ENCODE results near the gene NFKBIZ.

The NFKBIZ gene

DNA sequence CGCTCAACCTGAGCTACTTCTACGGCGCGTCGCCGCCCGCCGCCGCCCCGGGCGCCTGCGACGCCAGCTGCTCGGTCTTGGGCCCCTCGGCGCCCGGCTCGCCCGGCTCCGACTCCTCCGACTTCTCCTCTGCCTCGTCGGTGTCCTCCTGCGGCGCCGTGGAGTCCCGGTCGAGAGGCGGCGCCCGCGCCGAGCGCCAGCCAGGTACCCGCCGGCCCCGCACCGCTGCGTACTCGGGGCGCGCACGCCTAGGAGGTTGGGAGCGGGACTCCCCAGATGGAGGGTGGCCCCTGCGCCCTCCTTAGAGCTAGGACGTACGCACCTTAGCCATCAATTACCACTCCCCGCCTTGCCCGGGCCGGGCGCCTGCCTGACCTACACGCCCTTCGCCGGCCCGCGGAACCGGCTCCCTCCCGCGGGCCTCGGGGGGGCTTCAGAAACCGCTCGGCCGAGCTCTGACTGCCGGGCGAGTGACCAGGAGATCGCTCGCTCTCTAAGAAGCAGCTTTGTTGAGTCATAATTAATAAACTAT lies 466 bp downstream of the NFKBIZ start:
- no peaks in the 10 kb centered on the region for H3K9me3 Mint-ChIP-seq
- peak overlapping the region; percentile 96 for H3K4me3 Mint-ChIP-seq
- peaks cover 35% of the 10 kb centered on the region for H3K36me3 Mint-ChIP-seq (ENCODE audit: low read depth)
- TF ChIP-seq, protein P1, sequence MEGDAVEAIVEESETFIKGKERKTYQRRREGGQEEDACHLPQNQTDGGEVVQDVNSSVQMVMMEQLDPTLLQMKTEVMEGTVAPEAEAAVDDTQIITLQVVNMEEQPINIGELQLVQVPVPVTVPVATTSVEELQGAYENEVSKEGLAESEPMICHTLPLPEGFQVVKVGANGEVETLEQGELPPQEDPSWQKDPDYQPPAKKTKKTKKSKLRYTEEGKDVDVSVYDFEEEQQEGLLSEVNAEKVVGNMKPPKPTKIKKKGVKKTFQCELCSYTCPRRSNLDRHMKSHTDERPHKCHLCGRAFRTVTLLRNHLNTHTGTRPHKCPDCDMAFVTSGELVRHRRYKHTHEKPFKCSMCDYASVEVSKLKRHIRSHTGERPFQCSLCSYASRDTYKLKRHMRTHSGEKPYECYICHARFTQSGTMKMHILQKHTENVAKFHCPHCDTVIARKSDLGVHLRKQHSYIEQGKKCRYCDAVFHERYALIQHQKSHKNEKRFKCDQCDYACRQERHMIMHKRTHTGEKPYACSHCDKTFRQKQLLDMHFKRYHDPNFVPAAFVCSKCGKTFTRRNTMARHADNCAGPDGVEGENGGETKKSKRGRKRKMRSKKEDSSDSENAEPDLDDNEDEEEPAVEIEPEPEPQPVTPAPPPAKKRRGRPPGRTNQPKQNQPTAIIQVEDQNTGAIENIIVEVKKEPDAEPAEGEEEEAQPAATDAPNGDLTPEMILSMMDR (IDR thresholded peaks at IDR 0.05): no peak
- H3K27ac Mint-ChIP-seq: no peak overlapping the region
- peaks cover 21% of the 10 kb centered on the region for H3K27me3 Mint-ChIP-seq (ENCODE audit: low read depth, poor library complexity)
- peaks cover 19% of the 10 kb centered on the region for H3K4me1 Mint-ChIP-seq
- peak; percentile 63 for DNase-seq

DNA sequence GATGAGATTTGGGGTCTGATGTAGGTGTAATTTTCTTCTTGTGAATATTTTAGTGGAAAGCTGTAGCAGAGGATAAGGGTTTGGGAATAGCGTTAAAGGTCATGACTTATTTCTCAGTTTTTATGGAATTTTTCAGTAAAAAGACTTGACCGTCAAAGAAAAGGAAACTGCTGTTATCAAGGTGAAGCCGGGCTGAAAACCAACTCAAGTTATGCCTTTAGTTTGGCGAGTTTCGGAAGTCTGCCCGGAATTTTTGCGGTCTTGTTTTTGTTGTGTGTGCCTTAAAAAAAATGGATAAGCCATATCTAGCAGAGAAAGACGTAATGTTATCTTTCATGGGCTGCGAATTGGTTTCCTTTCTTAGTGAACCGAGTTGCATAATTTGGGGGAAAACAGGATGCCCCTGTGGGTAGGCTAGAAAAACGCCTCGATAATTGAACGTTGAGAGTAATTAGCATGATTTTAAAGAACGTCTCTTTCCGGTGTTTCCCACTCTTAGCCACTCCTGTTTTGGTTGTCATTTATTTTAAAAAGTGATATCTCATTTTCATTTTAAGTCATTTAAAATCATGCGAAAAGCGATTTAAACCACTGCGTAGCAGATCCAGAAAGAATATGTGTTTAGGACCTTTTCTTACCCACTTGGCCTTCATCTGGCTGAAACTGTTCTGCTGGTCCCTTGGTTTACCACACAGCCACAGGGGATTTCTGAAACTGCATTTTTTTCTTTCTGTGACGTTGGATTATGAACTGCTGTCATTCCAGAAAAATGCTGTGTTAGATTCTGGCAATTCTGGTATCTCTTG lies 1.1 kb downstream of the NFKBIZ start:
- peaks cover 21% of the 10 kb centered on the region for H3K27me3 Mint-ChIP-seq (ENCODE audit: low read depth, poor library complexity)
- H3K4me1 Mint-ChIP-seq: peaks cover 19% of the 10 kb centered on the region
- H3K36me3 Mint-ChIP-seq (ENCODE audit: low read depth): peaks cover 42% of the 10 kb centered on the region
- DNase-seq: no peak
- H3K9me3 Mint-ChIP-seq: no peaks in the 10 kb centered on the region
- TF ChIP-seq, protein P1 (IDR thresholded peaks at IDR 0.05): no peak
- peak overlapping the region; percentile 96 for H3K4me3 Mint-ChIP-seq
- H3K27ac Mint-ChIP-seq: no peak overlapping the region

DNA sequence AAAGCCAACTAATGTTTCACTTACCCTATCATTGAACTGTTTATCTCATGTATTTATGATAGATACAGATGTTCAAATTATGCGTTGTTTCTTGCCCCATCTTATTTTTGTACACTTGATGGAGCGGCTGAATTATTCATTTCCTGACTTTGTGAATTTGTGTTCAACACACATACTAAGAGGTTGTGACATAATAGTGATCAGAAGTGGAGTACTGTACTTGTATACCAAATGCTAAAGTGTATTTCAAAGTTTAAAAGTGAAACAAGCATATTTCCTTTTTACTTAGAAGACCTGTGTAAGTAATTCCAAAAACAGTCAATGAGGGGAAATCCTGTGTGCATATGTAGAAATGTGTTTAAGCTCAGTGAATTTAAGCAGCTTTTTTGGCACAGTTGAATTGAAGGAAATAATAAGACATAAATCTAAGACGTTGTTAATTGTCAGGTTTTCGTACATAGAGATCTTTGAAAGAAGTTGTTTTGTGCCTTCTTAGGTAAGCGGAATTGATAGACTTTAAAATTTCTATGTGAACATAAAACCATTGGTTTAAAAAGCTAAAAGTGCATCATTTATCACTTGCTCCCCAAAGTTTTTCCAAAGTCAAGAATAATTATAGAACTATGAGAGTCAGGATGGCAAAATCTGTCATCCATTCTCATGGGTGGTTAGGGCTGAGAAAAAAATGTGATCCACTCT lies 1.9 kb downstream of the NFKBIZ start:
- peaks cover 19% of the 10 kb centered on the region for H3K4me1 Mint-ChIP-seq
- H3K27ac Mint-ChIP-seq: no peak overlapping the region
- H3K36me3 Mint-ChIP-seq (ENCODE audit: low read depth): peaks cover 47% of the 10 kb centered on the region
- DNase-seq: no peak
- TF ChIP-seq, protein P1 (IDR thresholded peaks at IDR 0.05): no peak
- no peaks in the 10 kb centered on the region for H3K9me3 Mint-ChIP-seq
- peak overlapping the region; percentile 96 for H3K4me3 Mint-ChIP-seq
- peaks cover 21% of the 10 kb centered on the region for H3K27me3 Mint-ChIP-seq (ENCODE audit: low read depth, poor library complexity)

DNA sequence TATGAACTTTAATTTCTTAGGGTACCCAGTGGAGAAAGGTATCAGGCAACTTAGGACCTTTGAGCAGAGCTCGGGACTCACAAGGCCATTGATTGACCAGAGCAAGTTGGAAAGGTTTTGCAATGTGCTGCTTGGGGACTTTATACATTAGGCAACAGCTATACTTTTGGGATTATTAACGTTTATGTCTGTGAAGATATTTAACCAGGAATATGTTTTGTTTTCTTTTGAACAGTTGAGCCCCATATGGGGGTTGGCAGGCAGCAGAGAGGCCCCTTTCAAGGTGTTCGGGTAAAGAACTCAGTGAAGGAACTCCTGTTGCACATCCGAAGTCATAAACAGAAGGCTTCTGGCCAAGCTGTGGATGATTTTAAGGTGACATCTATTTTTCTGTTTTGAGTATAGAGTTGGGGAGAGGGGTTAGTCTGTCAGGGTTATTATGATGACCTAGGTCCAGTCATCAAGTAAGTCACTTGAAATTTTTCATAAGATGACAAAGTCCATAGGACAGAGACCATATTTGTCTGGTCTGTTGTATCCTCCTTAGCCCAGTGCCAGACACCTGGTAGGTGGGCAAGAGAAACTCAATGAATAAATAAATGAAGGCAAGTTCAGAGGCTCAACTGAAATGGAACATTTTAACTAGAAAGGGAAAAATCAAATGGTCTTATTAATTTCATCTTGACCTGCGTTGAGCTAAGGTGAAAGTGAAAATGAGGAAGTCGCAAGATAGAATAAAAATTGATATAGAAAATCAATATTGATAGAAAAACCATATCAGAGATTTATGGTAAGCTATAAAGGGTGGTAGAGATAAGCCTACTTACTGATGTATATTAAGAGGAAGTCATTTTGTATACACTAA lies 2.8 kb downstream of the NFKBIZ start:
- TF ChIP-seq, protein P1 (IDR thresholded peaks at IDR 0.05): no peak
- peak overlapping the region; percentile 96 for H3K4me3 Mint-ChIP-seq
- peaks cover 21% of the 10 kb centered on the region for H3K27me3 Mint-ChIP-seq (ENCODE audit: low read depth, poor library complexity)
- H3K4me1 Mint-ChIP-seq: peaks cover 19% of the 10 kb centered on the region
- peaks cover 49% of the 10 kb centered on the region for H3K36me3 Mint-ChIP-seq (ENCODE audit: low read depth)
- DNase-seq: no peak
- H3K9me3 Mint-ChIP-seq: no peaks in the 10 kb centered on the region
- no peak overlapping the region for H3K27ac Mint-ChIP-seq

DNA sequence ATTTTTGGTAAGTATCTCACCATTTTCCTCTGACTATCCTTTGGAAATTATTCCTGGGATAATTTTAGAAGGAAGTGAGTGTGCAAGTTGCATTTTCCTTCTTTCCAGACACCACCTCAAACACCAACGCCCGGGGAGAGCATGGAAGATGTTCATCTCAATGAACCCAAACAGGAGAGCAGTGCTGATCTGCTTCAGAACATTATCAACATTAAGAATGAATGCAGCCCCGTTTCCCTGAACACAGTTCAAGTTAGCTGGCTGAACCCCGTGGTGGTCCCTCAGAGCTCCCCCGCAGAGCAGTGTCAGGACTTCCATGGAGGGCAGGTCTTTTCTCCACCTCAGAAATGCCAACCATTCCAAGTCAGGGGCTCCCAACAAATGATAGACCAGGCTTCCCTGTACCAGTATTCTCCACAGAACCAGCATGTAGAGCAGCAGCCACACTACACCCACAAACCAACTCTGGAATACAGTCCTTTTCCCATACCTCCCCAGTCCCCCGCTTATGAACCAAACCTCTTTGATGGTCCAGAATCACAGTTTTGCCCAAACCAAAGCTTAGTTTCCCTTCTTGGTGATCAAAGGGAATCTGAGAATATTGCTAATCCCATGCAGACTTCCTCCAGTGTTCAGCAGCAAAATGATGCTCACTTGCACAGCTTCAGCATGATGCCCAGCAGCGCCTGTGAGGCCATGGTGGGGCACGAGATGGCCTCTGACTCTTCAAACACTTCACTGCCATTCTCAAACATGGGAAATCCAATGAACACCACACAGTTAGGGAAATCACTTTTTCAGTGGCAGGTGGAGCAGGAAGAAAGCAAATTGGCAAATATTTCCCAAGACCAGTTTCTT lies 3.9 kb downstream of the NFKBIZ start:
- Mint-ChIP-seq H3K27ac (no peak overlapping the region), H3K27me3 (ENCODE audit: low read depth, poor library complexity) (peaks cover 15% of the 10 kb centered on the region), H3K36me3 (ENCODE audit: low read depth) (peaks cover 56% of the 10 kb centered on the region), H3K9me3 (no peaks in the 10 kb centered on the region), H3K4me3 (no peak overlapping the region), H3K4me1 (peaks cover 19% of the 10 kb centered on the region)
- TF ChIP-seq, protein P1 (IDR thresholded peaks at IDR 0.05): no peak
- no peak for DNase-seq
